GM12878 (cell line): ENCODE results near the gene PLEKHA1. TPM values are rescaled to one million over a fixed set of nuclear protein-coding genes. Genes with fewer than 3 reads are reported as not detected.

Experiments
- ATAC-seq: fragments of 200-7000 bp; cut with Tn5 transposase; 3 replicates; pipeline ENCODE4 v1.9.1; 2020; ENCODE audit warnings: mild to moderate bottlenecking, moderate library complexity
- BruUV-seq: library from RNA; stranded (reverse); fragments of 400-500 nt; replicated peaks from 2 replicates; lab custom pipeline; 2021; lab: Mats Ljungman, UMichigan
- CTCF ChIA-PET: fragments of 300-600 bp; sonication (Branson Sonifier 250); formaldehyde crosslinking; extraction: SDS; loops from one replicate; lab custom pipeline; 2021; ENCODE audit warnings: inconsistent platforms; lab: Yijun Ruan, JAX
- POLR2A ChIA-PET: fragments of 350-600 bp; formaldehyde crosslinking; extraction: SDS; loops from one replicate; lab custom pipeline; 2021; ENCODE audit warnings: inconsistent platforms; lab: Charles Lee
- RAD21 ChIA-PET: fragments of 300-600 bp; sonication (Branson Sonifier 250); formaldehyde crosslinking; loops from one replicate; lab custom pipeline; 2023; ENCODE audit warnings: antibody characterized with exemption; ENCODE audit not compliant: unreplicated experiment; lab: Charles Lee
- SMC1A ChIA-PET: fragments of 300-600 bp; sonication (Branson Sonifier 250); formaldehyde crosslinking; loops from one replicate; lab custom pipeline; 2023; ENCODE audit not compliant: unreplicated experiment, uncharacterized antibody; lab: Charles Lee
- DNase-seq: peaks from one replicate; pipeline ENCODE4 v3.0.0-alpha.2; 2011; ENCODE audit warnings: low read depth, low spot score
- FAIRE-seq: peaks from 3 replicates; lab custom pipeline; 2011; peaks lifted over from hg19 to GRCh38; lab: Jason Lieb, UNC
- H2AFZ ChIP-seq: 2 replicates; pipeline ENCODE4 v1.6.0; 2011; ENCODE audit warnings: low read depth, low read length, control low read depth; ENCODE audit not compliant: control insufficient read depth
- H3K27ac ChIP-seq: 2 replicates; pipeline ENCODE4 v1.5.1; 2011; ENCODE audit warnings: control low read depth; ENCODE audit not compliant: control insufficient read depth, insufficient read depth
- H3K27me3 ChIP-seq, 2 experiments: replicated peaks in 1 of 2; 2 replicates each; pipeline versions ENCODE4 v1.6.0 to v1.6.1; 2011; ENCODE audit warnings: low read length in 1 of 2; ENCODE audit not compliant: control insufficient read depth in 2 of 2, insufficient read depth in 2 of 2
- H3K36me3 ChIP-seq, 2 experiments: 2 replicates each; pipeline ENCODE4 v1.5.1; 2011; ENCODE audit warnings: low read length in 1 of 2; ENCODE audit not compliant: control insufficient read depth in 2 of 2, insufficient read depth in 2 of 2
- H3K4me1 ChIP-seq: 2 replicates; pipeline ENCODE4 v1.6.1; 2011; ENCODE audit warnings: mild to moderate bottlenecking, low read length, moderate library complexity, mixed read lengths; ENCODE audit not compliant: control insufficient read depth, insufficient read depth
- H3K4me2 ChIP-seq: 2 replicates; pipeline ENCODE4 v1.6.0; 2011; ENCODE audit warnings: control low read depth; ENCODE audit not compliant: control insufficient read depth, insufficient read depth
- H3K4me3 ChIP-seq: fragments of 200-600 bp; sonication (generic); 2 replicates; pipeline ENCODE4 v1.5.1; 2016
- H3K79me2 ChIP-seq: 2 replicates; pipeline ENCODE4 v1.6.0; 2011; ENCODE audit warnings: low read length; ENCODE audit not compliant: control insufficient read depth, insufficient read depth
- H3K9ac ChIP-seq: 2 replicates; pipeline ENCODE4 v1.8.0; 2011; ENCODE audit warnings: low read length, control low read depth, mixed read lengths; ENCODE audit not compliant: control insufficient read depth, insufficient read depth
- H3K9me3 ChIP-seq: replicated peaks from 3 replicates; pipeline ENCODE4 v1.5.1; 2011; ENCODE audit warnings: mild to moderate bottlenecking, low read length; ENCODE audit not compliant: control insufficient read depth, insufficient read depth
- H4K20me1 ChIP-seq: 2 replicates; pipeline ENCODE4 v1.6.0; 2011; ENCODE audit not compliant: control insufficient read depth, insufficient read depth
- ASH2L ChIP-seq: fragments of 300-600, 200-600 bp; sonication (generic); IDR thresholded peaks from 2 replicates; pipeline ENCODE4 v1.6.1; 2017; ENCODE audit warnings: low read depth, mild to moderate bottlenecking, borderline replicate concordance
- GATAD2B ChIP-seq: fragments of 450-650 bp; conservative IDR thresholded peaks from 2 replicates; pipeline ENCODE4 v1.6.1; 2017; ENCODE audit warnings: low read depth, mild to moderate bottlenecking, moderate library complexity
- JUND ChIP-seq: IDR thresholded peaks from 2 replicates; pipeline ENCODE4 v1.6.1; 2012; ENCODE audit warnings: low read depth, mild to moderate bottlenecking, low read length, improper control_type of control experiment, moderate library complexity
- MYC ChIP-seq: IDR thresholded peaks from 2 replicates; pipeline ENCODE4 v1.6.1; 2011; ENCODE audit warnings: mild to moderate bottlenecking, low read length, moderate library complexity, inconsistent platforms; ENCODE audit not compliant: insufficient read depth, insufficient replicate concordance, insufficient read length, severe bottlenecking
- RELB ChIP-seq: fragments of 450-650 bp; IDR thresholded peaks from 2 replicates; pipeline ENCODE4 v1.6.1; 2017; ENCODE audit warnings: low read depth, mild to moderate bottlenecking, moderate library complexity
- STAT3 ChIP-seq: IDR thresholded peaks from 2 replicates; pipeline ENCODE4 v1.6.1; 2011; ENCODE audit warnings: low read depth, low read length, improper control_type of control experiment
- TAF1 ChIP-seq: IDR thresholded peaks from 2 replicates; pipeline ENCODE4 v1.6.1; 2011; ENCODE audit warnings: mild to moderate bottlenecking, low read depth, low read length, borderline replicate concordance
- TBL1XR1 ChIP-seq: IDR thresholded peaks from 2 replicates; pipeline ENCODE4 v1.6.1; 2012; ENCODE audit warnings: low read depth, low read length, improper control_type of control experiment
- TCF7 ChIP-seq: IDR thresholded peaks from 2 replicates; pipeline ENCODE4 v1.6.1; 2014; ENCODE audit warnings: antibody characterized with exemption, borderline replicate concordance
- ZZZ3 ChIP-seq: IDR thresholded peaks from 2 replicates; pipeline ENCODE4 v1.6.1; 2011; ENCODE audit warnings: low read depth; ENCODE audit not compliant: control insufficient read depth, insufficient read length
- WGBS: methylation state at CpG from one replicate; pipeline ENCODE4 v1.1.6; 2016; ENCODE audit warnings: low lambda C conversion rate; ENCODE audit not compliant: insufficient replicate concordance, insufficient coverage; ENCODE audit errors: missing lambda C conversion rate; 5-methylcytosine and 5-hydroxymethylcytosine counted together
- in situ Hi-C: fragments of 300-500 bp; cut with MboI; formaldehyde crosslinking; loops from 9 replicates; pipeline ENCODE4 v1.14.3; 2018; ENCODE audit warnings: mixed read lengths
- intact Hi-C: fragments of 100-400 bp; cut with micrococcal nuclease; formaldehyde crosslinking; loops from one replicate; pipeline ENCODE4 v1.14.2; 2022; ENCODE audit not compliant: unreplicated experiment
- polyA plus RNA-seq, 11 experiments: library from polyadenylated mRNA; depleted of rRNA in 4 of 11; unstranded in 6 of 11; stranded (reverse) in 5 of 11; fragments of >200 nt; fragmentation: Nextera tagmentation in 4 of 11; fragmentation: Illumina TruSeq in 1 of 11; extraction: Ambion mirVana in 4 of 11; extraction: Trizol in 1 of 11; gene quantifications; 1 replicate in 1 of 11; 2 replicates in 10 of 11; pipeline versions ENCODE4 v1.2.1 to v1.2.3, GENCODE V29; 2011 to 2016; ENCODE audit warnings: inconsistent platforms in 2 of 11, missing spikeins in 2 of 11, low read depth in 1 of 11
- total RNA-seq, 4 experiments: library from RNA; depleted of rRNA in 3 of 4; stranded (reverse); fragments of >200 nt in 3 of 4; fragmentation: Illumina TruSeq in 1 of 4; extraction: Trizol in 1 of 4; gene quantifications; 2 replicates each; pipeline versions ENCODE4 v1.2.1 to v1.2.3, GENCODE V29; 2013 to 2021
- TF ChIP-seq, protein P1 (sequence below): fragments of 150-350 bp; IDR thresholded peaks from 2 replicates; pipeline ENCODE4 v1.6.1; 2016; ENCODE audit warnings: low read depth, low read length
- TF ChIP-seq, protein P2 (sequence below): fragments of 450-650 bp; formaldehyde crosslinking; IDR thresholded peaks from 2 replicates; pipeline ENCODE4 v1.4.0; 2020; ENCODE audit warnings: mild to moderate bottlenecking, moderate library complexity

Gene PLEKHA1
- total and polyA plus RNA-seq, 10 of the 15 experiments (the other 5 are each of a cell fraction or from before 2014, with no cell fraction given), result 0.15 to 6.0 (median 0.32) TPM

DNA sequence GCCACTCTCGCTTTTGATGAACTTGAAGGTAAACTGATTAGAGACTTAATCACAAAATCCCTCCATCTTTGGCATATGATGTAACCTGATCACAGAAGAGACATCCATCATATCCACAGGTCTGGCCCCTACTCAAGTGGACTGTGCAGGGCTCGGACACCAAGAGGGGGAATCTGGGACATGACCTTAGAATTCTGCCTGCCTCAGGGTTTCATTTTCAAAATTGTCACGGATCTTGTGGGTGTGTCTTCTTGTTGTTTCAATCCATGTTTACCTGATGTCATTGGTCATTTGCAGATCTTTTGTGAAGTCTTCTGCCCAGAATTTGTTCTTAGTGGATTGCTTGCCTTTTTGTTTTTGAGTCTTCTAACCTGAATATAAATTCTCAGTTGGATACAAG is 74.1 kb downstream of the PLEKHA1 start:
- FAIRE-seq (no peak), DNase-seq (no peak), ATAC-seq (no peak)
- BruUV-seq, result no TSS peak
- in situ Hi-C loops, result no loop called here
- ChIA-PET RAD21 (no interaction called here), POLR2A (no interaction called here), CTCF (no interaction called here), SMC1A (no interaction called here)
- H3K79me2 ChIP-seq, result no peaks in the 10 kb centered on the region
- H3K27me3 ChIP-seq, result no peaks in the 10 kb centered on the region
- no peak overlapping the region for H3K4me2 ChIP-seq
- H3K27ac ChIP-seq, result no peak overlapping the region
- no peak overlapping the region for H3K4me3 ChIP-seq
- TF ChIP-seq GATAD2B (no peak), TCF7 (no peak), RELB (no peak), MYC (no peak), STAT3 (no peak), ZZZ3 (no peak), TAF1 (no peak), TBL1XR1 (no peak), JUND (no peak), ASH2L (no peak)
- TF ChIP-seq, protein P1, sequence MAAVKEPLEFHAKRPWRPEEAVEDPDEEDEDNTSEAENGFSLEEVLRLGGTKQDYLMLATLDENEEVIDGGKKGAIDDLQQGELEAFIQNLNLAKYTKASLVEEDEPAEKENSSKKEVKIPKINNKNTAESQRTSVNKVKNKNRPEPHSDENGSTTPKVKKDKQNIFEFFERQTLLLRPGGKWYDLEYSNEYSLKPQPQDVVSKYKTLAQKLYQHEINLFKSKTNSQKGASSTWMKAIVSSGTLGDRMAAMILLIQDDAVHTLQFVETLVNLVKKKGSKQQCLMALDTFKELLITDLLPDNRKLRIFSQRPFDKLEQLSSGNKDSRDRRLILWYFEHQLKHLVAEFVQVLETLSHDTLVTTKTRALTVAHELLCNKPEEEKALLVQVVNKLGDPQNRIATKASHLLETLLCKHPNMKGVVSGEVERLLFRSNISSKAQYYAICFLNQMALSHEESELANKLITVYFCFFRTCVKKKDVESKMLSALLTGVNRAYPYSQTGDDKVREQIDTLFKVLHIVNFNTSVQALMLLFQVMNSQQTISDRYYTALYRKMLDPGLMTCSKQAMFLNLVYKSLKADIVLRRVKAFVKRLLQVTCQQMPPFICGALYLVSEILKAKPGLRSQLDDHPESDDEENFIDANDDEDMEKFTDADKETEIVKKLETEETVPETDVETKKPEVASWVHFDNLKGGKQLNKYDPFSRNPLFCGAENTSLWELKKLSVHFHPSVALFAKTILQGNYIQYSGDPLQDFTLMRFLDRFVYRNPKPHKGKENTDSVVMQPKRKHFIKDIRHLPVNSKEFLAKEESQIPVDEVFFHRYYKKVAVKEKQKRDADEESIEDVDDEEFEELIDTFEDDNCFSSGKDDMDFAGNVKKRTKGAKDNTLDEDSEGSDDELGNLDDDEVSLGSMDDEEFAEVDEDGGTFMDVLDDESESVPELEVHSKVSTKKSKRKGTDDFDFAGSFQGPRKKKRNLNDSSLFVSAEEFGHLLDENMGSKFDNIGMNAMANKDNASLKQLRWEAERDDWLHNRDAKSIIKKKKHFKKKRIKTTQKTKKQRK, result no peak
- TF ChIP-seq, protein P2, sequence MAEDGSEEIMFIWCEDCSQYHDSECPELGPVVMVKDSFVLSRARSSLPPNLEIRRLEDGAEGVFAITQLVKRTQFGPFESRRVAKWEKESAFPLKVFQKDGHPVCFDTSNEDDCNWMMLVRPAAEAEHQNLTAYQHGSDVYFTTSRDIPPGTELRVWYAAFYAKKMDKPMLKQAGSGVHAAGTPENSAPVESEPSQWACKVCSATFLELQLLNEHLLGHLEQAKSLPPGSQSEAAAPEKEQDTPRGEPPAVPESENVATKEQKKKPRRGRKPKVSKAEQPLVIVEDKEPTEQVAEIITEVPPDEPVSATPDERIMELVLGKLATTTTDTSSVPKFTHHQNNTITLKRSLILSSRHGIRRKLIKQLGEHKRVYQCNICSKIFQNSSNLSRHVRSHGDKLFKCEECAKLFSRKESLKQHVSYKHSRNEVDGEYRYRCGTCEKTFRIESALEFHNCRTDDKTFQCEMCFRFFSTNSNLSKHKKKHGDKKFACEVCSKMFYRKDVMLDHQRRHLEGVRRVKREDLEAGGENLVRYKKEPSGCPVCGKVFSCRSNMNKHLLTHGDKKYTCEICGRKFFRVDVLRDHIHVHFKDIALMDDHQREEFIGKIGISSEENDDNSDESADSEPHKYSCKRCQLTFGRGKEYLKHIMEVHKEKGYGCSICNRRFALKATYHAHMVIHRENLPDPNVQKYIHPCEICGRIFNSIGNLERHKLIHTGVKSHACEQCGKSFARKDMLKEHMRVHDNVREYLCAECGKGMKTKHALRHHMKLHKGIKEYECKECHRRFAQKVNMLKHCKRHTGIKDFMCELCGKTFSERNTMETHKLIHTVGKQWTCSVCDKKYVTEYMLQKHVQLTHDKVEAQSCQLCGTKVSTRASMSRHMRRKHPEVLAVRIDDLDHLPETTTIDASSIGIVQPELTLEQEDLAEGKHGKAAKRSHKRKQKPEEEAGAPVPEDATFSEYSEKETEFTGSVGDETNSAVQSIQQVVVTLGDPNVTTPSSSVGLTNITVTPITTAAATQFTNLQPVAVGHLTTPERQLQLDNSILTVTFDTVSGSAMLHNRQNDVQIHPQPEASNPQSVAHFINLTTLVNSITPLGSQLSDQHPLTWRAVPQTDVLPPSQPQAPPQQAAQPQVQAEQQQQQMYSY (CRISPR knock-in tag), result no peak
- H2AFZ ChIP-seq, result no peak overlapping the region
- no peaks in the 10 kb centered on the region for H3K4me1 ChIP-seq
- H3K9me3 ChIP-seq, result no peaks in the 10 kb centered on the region
- 42% methylated on average over 3 of the region's 3 CpGs for WGBS
- no peak overlapping the region for H3K9ac ChIP-seq
- H3K36me3 ChIP-seq, result no peaks in the 10 kb centered on the region
- intact Hi-C loops, result no loop called here
- H4K20me1 ChIP-seq, result no peaks in the 10 kb centered on the region
